ENCODE measurements around the gene RMND5A.
"Not testable (repeated sequence)": the region's sequence is repeated elsewhere in the genome, so short reads cannot be mapped to it uniquely, and the experiment has no call there.

Gene RMND5A

GRCh38 chr2:86714579-86715173 is 5.4 kb upstream of the RMND5A start:
- DNase-seq (ENCODE audit: low read depth), result not testable (repeated sequence)

DNA sequence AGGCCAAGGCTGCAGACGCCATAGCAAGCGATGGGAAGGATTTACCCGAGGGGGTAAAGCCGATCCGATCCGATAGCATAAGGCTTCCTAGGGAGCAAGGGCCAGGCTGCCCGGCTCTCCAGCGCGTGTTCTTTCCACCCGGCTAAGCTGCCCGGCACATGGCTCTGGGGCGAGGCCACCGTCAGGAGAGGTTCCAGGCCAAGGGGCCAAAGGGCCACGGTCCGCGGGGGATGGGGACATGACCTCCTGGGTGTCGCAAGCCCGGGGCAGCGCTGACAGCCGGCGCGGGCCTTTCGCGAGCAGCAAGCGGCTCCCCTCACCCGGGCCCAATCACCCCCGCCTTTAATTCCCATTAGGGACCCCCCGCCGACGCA is 841 bp upstream of the RMND5A start:
- DNase-seq (ENCODE audit: low read depth), result not testable (repeated sequence)

DNA sequence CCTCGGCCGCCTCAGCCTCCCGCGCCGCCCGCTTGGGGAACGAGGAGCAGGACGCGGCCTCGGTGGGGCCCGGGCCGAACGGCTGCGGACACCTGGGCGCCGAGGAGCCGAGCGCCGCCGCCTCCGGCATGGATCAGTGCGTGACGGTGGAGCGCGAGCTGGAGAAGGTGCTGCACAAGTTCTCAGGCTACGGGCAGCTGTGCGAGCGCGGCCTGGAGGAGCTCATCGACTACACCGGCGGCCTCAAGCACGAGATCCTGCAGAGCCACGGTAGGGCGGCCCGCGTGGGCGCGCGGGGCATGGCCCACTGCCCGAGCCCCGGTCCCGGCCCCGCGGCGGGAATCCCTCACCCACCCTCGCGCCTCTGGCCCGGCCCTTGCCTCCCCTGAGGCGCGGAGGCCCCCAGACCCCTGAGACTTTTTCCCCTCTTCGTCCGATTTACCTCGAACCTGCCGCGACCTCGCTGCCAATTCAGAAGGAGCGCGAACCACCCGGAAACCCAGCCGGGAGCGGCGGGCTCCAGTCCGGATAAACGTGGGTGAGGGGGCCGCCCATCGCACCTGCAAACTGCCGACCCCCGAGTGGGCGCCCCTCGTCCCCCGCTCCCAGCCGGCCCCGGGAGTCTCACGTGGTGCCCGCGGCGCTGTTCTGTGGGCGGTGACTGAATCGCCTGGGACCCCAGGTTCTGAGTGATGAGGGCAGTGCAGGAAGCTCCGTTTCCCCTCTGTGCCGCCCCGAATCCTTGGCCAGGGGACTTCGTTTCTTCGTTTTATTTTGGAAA is 639 bp downstream of the RMND5A start:
- DNase-seq (ENCODE audit: low read depth), result peak; percentile 41

DNA sequence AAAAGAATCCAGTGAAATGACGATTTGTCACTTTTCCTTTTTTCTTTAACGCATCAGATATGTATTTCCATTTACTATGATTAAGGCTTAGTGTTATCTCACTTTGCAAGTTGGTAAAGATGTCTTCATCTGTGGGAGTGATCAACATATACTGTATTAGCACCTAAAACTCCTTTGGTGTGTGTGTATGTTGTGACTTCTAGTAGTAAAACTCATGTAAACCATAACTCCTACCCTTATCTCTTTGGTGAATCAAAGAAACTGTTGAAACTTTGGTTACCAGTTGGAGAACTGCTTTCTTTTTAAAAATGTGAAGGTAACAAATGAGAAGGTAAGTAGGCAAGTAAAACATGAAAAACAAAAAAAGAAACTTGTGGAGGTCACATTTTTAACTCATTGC is 5.6 kb downstream of the RMND5A start:
- DNase-seq (ENCODE audit: low read depth), result not testable (repeated sequence)

- DNase-seq (ENCODE audit: low read depth), result not testable (repeated sequence)
Measured at GRCh38 chr2:86732040-86732525, 12.0 kb downstream of the RMND5A start.

DNA sequence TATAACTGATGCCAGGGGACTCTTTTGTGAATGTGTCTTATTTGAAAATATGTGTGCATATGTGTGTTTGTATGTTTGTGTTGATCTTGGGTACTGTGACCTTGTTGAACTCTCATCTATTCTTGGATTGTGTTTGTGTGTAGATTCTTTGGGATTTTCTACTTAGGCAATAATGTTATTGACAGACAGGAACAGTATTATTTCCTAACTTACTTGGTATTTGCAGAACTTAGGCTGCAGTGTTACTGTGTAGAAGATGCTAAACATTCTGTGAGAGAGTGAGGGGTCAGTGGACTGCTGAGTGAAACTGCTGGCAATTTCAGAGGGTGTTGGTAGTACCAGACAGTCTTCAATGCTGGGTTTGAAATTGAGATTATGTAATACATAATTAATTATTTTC is 12.7 kb downstream of the RMND5A start:
- DNase-seq (ENCODE audit: low read depth), result not testable (repeated sequence)

GRCh38 chr2:86733528-86733927 is 13.4 kb downstream of the RMND5A start:
- not testable (repeated sequence) for DNase-seq (ENCODE audit: low read depth)

GRCh38 chr2:86734896-86735295 is 14.8 kb downstream of the RMND5A start:
- not testable (repeated sequence) for DNase-seq (ENCODE audit: low read depth)

DNA sequence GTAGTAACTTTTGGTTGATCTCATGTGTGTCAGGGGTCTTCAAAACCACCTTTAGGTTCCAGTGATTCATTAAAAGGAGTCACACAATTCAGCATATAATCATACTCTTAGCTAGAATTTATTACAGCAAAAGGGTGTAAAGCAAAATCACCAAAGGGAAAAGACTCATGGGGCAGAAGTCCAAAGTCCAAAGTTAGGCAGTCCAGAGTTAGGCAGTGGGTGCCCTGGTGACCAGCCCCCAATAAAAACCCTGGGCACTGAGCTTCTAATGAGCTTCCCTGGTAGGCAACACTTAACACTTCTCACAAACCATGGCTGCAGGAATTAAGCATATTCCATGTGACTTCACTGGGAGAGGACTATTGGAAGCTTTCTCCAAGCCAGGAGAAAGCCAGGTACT is 19.4 kb downstream of the RMND5A start:
- DNase-seq (ENCODE audit: low read depth), result not testable (repeated sequence)

- DNase-seq (ENCODE audit: low read depth), result not testable (repeated sequence)
Measured at GRCh38 chr2:86739889-86740288, 19.8 kb downstream of the RMND5A start.

DNA sequence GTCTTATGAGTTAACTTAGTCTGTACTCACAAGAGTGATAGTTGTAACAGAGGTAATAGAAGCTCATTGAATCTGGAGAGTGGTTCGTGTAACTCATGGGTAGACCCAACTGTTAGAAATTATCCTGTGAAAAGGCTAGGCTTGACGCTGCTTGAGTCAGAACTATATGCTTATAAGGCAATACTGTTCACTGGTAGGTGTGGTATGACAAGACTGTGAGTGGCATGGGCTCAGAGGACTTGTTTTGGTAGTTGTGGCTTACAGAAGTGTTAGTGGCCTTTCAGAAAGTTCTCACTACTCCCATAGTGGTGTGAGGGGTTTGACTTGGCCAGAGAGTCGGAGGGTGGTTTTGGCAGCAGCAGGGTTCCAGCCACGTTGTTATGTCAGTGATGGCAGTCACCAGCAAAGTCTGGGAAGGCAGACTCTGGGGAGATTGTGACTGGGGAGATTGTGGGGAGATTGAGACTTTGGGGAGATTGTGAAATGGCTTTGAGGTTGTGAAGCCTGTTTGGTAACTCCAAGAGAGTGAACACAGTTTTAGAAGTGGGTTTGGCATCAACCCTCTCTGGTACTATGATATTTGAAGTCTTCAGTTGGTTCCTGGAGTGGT is 21.9 kb downstream of the RMND5A start:
- DNase-seq (ENCODE audit: low read depth), result not testable (repeated sequence)

- no peak for DNase-seq (ENCODE audit: low read depth)
Measured at GRCh38 chr2:86744152-86744551, 24.1 kb downstream of the RMND5A start.

- DNase-seq (ENCODE audit: low read depth), result no peak
Measured at GRCh38 chr2:86746939-86747338, 26.8 kb downstream of the RMND5A start.

GRCh38 chr2:86747711-86748639 is 27.9 kb downstream of the RMND5A start:
- no peak for DNase-seq (ENCODE audit: low read depth)

DNA sequence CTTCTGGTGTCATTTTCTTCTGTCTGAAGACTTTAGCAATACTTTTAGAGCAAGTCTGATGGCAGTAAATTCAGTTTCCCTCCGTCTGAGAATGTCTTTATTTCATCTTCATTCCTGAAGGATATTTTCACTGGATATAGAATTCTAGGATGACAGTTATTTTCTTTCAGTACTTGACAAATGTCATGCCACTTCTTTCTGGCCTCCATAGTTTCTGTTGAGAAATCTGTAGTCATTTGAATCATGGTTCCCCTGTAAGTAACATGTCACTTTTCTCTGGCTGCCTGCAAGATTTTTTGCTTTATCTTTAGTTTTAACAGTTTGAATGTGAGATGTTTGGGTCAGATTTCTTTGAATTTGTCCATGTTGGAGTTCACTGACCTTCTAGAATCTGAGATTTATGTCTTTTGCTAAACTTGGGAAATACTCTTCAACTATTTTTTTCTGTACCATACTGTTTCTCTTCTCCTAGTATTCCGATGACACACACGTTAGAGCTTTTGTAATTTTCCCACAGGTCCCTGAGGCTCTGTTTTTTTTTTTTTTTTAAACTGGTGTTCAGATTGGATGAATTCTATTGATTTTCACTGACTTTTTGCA is 30.2 kb downstream of the RMND5A start:
- DNase-seq (ENCODE audit: low read depth), result no peak

GRCh38 chr2:86751778-86752177 is 31.7 kb downstream of the RMND5A start:
- DNase-seq (ENCODE audit: low read depth), result no peak

- DNase-seq (ENCODE audit: low read depth), result no peak
Measured at GRCh38 chr2:86752934-86753333, 32.8 kb downstream of the RMND5A start.

DNA sequence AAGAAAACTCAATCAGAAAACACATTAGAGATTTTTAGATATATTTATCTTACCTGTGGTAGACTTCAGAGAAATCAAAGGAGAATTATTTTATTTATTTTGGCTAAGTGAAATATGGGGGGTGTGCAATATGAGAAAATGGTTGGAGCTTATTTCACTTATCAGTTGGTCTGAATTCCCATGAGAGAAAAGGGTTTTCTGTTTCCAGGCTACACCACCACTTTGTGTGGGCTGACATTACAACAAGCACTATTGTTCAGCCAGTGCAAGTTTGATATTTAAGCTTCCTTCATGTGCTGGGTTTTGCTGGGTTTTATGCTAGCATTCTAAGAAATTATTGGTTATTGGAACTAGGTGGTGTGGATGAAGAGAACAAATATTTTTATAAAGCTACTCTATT is 33.5 kb downstream of the RMND5A start:
- no peak for DNase-seq (ENCODE audit: low read depth)

DNA sequence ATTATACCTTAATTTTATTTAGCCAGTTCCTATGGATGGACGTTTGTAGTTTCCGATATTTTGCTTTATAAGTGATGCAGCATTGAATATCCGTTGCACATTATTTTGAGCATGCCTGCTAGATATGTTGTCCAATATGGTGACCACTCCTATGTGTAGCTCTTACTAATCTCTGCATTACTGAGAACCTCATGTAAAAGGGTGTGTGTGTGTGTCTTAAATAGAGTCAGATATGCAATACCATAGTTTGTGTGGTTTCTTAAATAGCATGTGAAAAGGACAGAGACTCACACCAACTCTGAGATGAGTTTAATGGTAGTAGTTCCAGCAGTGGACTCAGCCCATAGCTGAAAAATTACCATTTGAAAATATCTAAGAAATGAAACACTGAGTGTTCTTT is 38.3 kb downstream of the RMND5A start:
- no peak for DNase-seq (ENCODE audit: low read depth)

GRCh38 chr2:86760371-86760770 is 40.3 kb downstream of the RMND5A start:
- no peak for DNase-seq (ENCODE audit: low read depth)

- no peak for DNase-seq (ENCODE audit: low read depth)
Measured at GRCh38 chr2:86764661-86765309, 44.7 kb downstream of the RMND5A start.

Measured in stimulated activated CD4-positive, alpha-beta T cell treated with anti-CD3 and anti-CD28 coated beads, Interleukin-2, amount 100 ng/mL, for 4 hours (primary cell).